Right lobe of liver (tissue), 6 donors: ENCODE results near the gene VAV3. TPM values are rescaled to one million over a fixed set of nuclear protein-coding genes. Genes with fewer than 3 reads are reported as not detected.
A peak's percentile ranks its signal among the peaks of the same experiment; 100 is the strongest.

Source experiments
- ATAC-seq, 4 donors: fragments of 200-7000 bp; cut with Tn5 transposase; one replicate each; pipeline ENCODE4 v1.9.1; 2020; ENCODE audit warnings: mild to moderate bottlenecking in 4 of 4, moderate library complexity in 4 of 4
- DNase-seq, 3 donors: peaks; one replicate each; pipeline ENCODE4 v3.0.0-alpha.2; 2020
- H3K27ac ChIP-seq, 3 donors: fragments of 200-600 bp; one replicate each; pipeline ENCODE4 v1.8.0; 2022
- H3K27me3 ChIP-seq, 2 donors: fragments of 200-600 bp; one replicate each; pipeline ENCODE4 v1.8.0; 2022
- H3K36me3 ChIP-seq, 4 donors: fragments of 200-600 bp; sonication (generic) in 1 of 4; one replicate each; pipeline versions ENCODE4 v1.5.1 to v1.8.0; 2017 to 2022; ENCODE audit warnings: control low read depth in 1 of 4
- H3K4me1 ChIP-seq, 4 donors: fragments of 200-600 bp; sonication (generic) in 1 of 4; one replicate each; pipeline versions ENCODE4 v1.5.1 to v1.8.0; 2017 to 2022; ENCODE audit warnings: control low read depth in 1 of 4
- H3K4me3 ChIP-seq, 3 donors: fragments of 200-600 bp; one replicate each; pipeline ENCODE4 v1.8.0; 2022
- H3K9me3 ChIP-seq, 4 donors: fragments of 200-600 bp; sonication (generic) in 1 of 4; one replicate each; pipeline versions ENCODE4 v1.5.1 to v1.8.0; 2017 to 2022; ENCODE audit warnings: control low read depth in 1 of 4
- CTCF ChIP-seq, 4 donors: fragments of 200-600 bp in 3 of 4; fragments of 450-650 bp in 1 of 4; IDR thresholded peaks; one replicate each; pipeline versions ENCODE4 v1.5.1 to v1.8.0; 2016 to 2022; ENCODE audit warnings: antibody characterized with exemption in 4 of 4, mild to moderate bottlenecking in 2 of 4
- POLR2A ChIP-seq: fragments of 450-650 bp; IDR thresholded peaks from one replicate; pipeline ENCODE4 v1.6.1; 2017; ENCODE audit warnings: antibody characterized with exemption, mild to moderate bottlenecking
- WGBS: methylation state at CpG from one replicate; pipeline ENCODE4 v1.1.6; 2018; ENCODE audit warnings: low coverage, low lambda C conversion rate; ENCODE audit not compliant: insufficient coverage; ENCODE audit errors: missing lambda C conversion rate; 5-methylcytosine and 5-hydroxymethylcytosine counted together
- intact Hi-C, 2 donors: fragments of 100-400 bp; cut with DNase I; formaldehyde crosslinking; loops; one replicate each; pipeline versions ENCODE4 v1.11.2 to v1.14.1; 2022
- microRNA-seq, 2 donors: library from miRNA; unstranded; fragments of <30 nt; microRNA quantifications; one replicate each; pipeline ENCODE4, GENCODE V29; 2019 to 2020
- small RNA-seq, 2 experiments: library from RNA; depleted of rRNA; stranded (forward); fragments of <200 nt; gene quantifications; one replicate each; pipeline ENCODE3, GENCODE V24; 2016
- total RNA-seq, 6 experiments: library from RNA; depleted of rRNA in 2 of 6; stranded (reverse); fragments of >200 nt in 2 of 6; fragmentation: NEBNext Ultra II Directional in 3 of 6; extraction: Animal tissue kit (Norgen Biotek cat#: 25700) in 3 of 6; gene quantifications; one replicate each; pipeline versions ENCODE4 v1.1.0 to v1.2.4, GENCODE V29; 2016 to 2023
- donor health status: DM: no; HTN: yes; CAD: no.
- donor health status: DM: no; HTN: no; CAD: no.
- donor health status: DM: no; HTN: no; CAD: no.
- donor health status: DM: no; HTN: yes; CAD: no.
- donor health status: DM: no; HTN: yes; CAD: no.

The VAV3 gene
- total RNA-seq, 6 experiments from 2014 or later, result 0.77 to 3.6 (median 1.5) TPM

GRCh38 chr1:107525145-107525544 is 439.8 kb downstream of the VAV3 start:
- no peaks in the 10 kb centered on the region for H3K27me3 ChIP-seq
- intact Hi-C loops, result loop anchor here in 1 of 2 donors (5.0 kb wide), 1 partner anchor 98 kb away; no protein-coding TSS in a partner anchor
- 83% methylated on average over 1 of the region's 1 CpG for WGBS
- H3K4me3 ChIP-seq, result no peak overlapping the region
- TF ChIP-seq CTCF (IDR thresholded peaks at IDR 0.05) (no peak), POLR2A (no peak)
- no peaks in the 10 kb centered on the region for H3K36me3 ChIP-seq
- H3K4me1 ChIP-seq, result no peaks in the 10 kb centered on the region
- H3K27ac ChIP-seq, result no peak overlapping the region
- ATAC-seq (peak in 1 of 4 donors; percentile 14), DNase-seq (no peak)
- H3K9me3 ChIP-seq, result no peaks in the 10 kb centered on the region

GRCh38 chr1:107524301-107524700 is 440.7 kb downstream of the VAV3 start:
- no peak overlapping the region for H3K27ac ChIP-seq
- no peaks in the 10 kb centered on the region for H3K27me3 ChIP-seq
- 72% methylated on average over 2 of the region's 2 CpGs for WGBS
- intact Hi-C loops, result no loop called here
- no peak for TF ChIP-seq CTCF (IDR thresholded peaks at IDR 0.05)
- TF ChIP-seq POLR2A, result no peak
- H3K4me1 ChIP-seq, result no peaks in the 10 kb centered on the region
- ATAC-seq, result peak in 1 of 4 donors; percentile 17
- H3K36me3 ChIP-seq, result no peaks in the 10 kb centered on the region
- DNase-seq, result no peak
- no peaks in the 10 kb centered on the region for H3K9me3 ChIP-seq
- no peak overlapping the region for H3K4me3 ChIP-seq

GRCh38 chr1:107523736-107524135 is 441.2 kb downstream of the VAV3 start:
- Histone ChIP-seq H3K4me3 (no peak overlapping the region), H3K27ac (no peak overlapping the region), H3K36me3 (no peaks in the 10 kb centered on the region), H3K4me1 (no peaks in the 10 kb centered on the region), H3K27me3 (no peaks in the 10 kb centered on the region), H3K9me3 (no peaks in the 10 kb centered on the region)
- DNase-seq (no peak), ATAC-seq (no peak)
- intact Hi-C loops, result no loop called here
- 56% methylated on average over 4 of the region's 4 CpGs for WGBS
- TF ChIP-seq POLR2A (no peak), CTCF (IDR thresholded peaks at IDR 0.05) (no peak)

GRCh38 chr1:107523061-107523460 is 441.9 kb downstream of the VAV3 start:
- no peak for TF ChIP-seq POLR2A
- TF ChIP-seq CTCF (IDR thresholded peaks at IDR 0.05), result no peak
- Histone ChIP-seq H3K9me3 (no peaks in the 10 kb centered on the region), H3K27ac (no peak overlapping the region), H3K4me3 (no peak overlapping the region), H3K36me3 (no peaks in the 10 kb centered on the region), H3K27me3 (no peaks in the 10 kb centered on the region), H3K4me1 (no peaks in the 10 kb centered on the region)
- ATAC-seq, result no peak
- intact Hi-C loops, result no loop called here
- WGBS, result 40% methylated on average over 2 of the region's 4 CpGs
- no peak for DNase-seq

Small RNA genes within 50 kb of the gene (microRNA-seq; reads per million reads assigned to microRNA genes)
- 0 reads per million in 2 donors for gene MIR7852

Small RNA genes within 50 kb of the gene (small RNA-seq; reads per million reads assigned to genes)
- gene MIR7852, result 0 reads per million in 2 experiments

Other genes with a start within 250 kb of the VAV3 start
- gene SLC25A24, start 235.2 kb upstream of the VAV3 start, total RNA-seq, result 1 to 10 TPM; 1.1 to 3.9 (median 2.5) TPM